ENCODE data around the gene THYN1.
A peak's percentile ranks its signal among the peaks of the same experiment; 100 is the strongest.

The THYN1 gene

DNA sequence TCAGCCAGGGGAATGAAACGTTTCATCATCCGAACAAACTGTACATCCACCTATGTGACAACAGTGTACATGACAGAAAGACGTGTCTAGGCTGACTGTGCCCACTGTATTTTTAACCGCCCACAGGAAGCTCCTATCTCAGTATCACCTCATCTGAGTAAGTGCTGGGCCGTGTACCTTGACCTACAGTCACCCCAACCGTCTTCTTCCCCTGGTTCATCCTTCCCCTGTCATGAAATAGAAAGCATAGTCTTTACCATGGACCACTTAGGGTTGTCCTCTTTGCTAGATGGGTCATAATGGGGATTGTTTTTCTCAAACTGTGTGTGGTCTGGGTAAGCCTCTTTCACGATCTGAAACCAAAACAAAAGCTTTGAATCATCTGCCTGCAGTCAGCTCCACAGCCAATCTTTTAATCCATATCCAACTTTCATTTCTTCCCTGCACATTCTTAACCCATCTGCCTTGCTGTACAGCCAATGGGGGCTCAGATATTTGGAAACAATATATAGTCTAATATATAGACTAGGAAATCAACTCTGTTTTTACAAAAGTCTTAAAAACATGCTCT, 4.2 kb downstream of the THYN1 start:
- no peak for DNase-seq (ENCODE audit: low read depth)

DNA sequence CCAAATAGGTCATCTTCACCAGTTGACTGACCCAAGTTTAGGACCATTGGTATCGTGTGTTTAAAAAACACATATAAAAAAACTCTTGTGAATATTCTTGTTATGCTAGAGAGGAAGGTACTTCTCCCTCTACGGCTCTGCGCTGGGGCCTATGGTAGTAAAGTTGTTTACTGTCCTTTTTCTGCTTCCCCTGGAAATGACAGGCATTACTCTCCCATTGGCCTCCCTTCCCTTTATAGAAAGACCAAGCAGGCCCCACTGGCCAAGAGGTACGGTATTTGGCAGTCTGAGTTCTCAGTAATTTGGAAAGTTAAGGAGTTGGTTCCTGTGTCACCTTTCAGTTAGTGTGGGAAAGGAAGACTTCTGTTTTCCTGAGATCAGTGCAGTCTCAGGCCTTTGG, 6.5 kb downstream of the THYN1 start:
- no peak for DNase-seq (ENCODE audit: low read depth)

DNA sequence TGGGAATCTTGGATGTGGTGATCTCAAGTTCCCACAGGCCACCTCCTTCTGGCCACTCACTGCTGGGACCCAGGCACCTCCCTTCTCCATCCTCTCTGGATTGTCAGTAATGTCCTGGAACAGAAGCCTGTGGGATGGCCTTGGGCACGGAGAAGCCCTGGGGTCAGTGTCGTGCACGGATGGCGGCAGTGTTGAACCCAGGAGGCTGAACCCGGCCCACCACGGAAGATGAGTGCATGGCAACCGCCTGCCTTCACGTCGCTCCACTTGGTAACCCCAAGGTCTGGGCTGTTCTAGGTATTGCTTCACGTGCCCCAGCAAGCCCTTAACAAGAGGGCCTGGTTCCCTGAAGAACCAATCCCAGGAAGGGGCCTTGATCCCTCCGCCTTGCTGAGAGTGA, 7.1 kb downstream of the THYN1 start:
- no peak for DNase-seq (ENCODE audit: low read depth)

DNA sequence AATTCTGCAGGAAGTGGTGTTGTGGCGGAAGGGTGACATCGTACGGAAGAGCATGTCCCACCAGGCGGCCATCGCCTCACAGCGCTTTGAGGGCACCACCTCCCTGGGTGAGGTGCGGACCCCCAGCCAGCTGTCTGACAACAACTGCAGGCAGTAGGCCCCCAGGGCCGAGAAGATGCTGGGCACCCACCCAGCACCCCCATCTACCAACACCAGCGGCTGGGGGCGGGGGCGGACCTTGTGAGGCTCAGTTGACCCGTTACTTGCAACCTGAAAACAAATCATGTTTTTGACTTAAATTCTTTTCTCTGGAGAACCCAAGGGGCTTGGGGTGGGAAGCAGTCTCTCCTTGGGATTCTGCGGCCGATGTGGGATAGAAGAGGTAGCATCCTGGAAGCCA, 7.7 kb downstream of the THYN1 start:
- DNase-seq (ENCODE audit: low read depth), result no peak

DNA sequence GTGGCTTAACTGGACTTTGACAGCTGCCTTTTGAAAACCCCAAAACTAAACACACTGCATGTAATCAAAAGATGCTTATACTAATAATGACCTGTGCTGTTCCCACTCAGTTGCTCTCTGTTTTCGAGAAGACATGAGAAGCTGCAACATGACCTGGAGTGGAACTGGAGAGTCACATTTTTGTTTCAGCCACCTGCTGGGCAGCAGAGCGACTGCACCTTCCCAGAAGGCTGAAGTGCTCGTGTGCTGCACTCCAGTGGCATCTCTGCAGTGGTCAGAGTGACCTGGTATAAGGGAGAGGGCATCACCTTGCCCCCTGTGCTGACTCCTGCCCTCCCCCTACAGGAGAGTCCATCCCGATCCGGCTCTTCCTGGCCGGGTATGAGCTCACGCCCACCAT, 8.6 kb downstream of the THYN1 start:
- no peak for DNase-seq (ENCODE audit: low read depth)

- no peak for DNase-seq (ENCODE audit: low read depth)
Observed at GRCh38 chr11:134243913-134244312, 9.2 kb downstream of the THYN1 start.

GRCh38 chr11:134242376-134242775, 10.8 kb downstream of the THYN1 start:
- no peak for DNase-seq (ENCODE audit: low read depth)

GRCh38 chr11:134240592-134240991, 12.6 kb downstream of the THYN1 start:
- DNase-seq (ENCODE audit: low read depth), result no peak

GRCh38 chr11:134238956-134239355, 14.2 kb downstream of the THYN1 start:
- DNase-seq (ENCODE audit: low read depth), result no peak

DNA sequence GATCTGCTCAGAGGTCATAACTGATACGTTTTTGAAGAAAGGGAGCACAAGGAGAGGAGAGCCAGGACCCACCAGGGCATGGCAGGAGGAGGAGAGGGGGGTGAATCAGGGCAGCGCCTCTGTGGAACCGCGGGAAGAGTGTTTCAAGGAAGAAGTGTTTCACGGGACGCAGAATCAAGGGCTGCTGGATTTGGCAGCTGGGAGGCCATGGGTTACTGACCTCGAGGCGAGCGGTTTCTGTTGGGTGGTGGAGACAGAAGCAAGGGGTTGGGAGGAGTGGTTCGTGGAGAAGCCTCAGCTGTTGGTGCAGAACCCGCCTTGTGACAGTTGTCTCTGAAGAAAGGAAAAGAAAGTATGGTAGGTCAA, 15.6 kb downstream of the THYN1 start:
- DNase-seq (ENCODE audit: low read depth), result no peak

DNA sequence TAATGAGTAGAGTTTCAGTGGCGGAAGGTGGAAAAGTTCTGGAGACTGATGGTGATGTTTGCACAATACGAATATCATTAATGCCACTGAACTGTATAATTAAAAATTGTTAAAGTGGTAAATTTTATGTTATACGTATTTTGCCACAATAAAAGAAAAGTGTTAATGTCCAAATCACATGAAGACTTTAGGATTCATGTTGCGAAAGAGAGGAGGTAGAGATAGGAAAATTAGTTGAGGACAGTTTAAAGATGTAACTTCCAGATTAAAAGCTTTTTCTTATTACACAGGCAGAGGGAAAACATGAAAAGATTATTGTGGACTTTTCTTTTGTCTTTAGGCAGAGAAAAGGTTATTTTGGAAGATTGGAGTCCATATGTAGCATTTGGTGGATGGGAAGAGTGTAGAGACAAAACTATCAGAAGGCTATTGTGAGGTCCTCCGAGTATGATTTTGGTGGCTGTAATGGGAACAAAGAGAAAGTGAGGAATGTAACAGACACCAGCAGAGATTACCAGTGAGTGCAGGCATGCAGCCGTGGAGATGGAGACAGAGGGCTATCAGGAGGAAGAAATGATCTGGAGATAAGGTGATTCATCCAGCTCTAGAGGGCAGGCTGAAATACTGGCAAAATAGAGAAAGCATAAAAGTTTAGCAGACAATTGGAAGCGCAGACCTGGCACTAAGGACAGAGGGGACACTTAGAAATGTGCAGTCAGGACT, 16.2 kb downstream of the THYN1 start:
- no peak for DNase-seq (ENCODE audit: low read depth)

GRCh38 chr11:134235399-134235798, 17.8 kb downstream of the THYN1 start:
- DNase-seq (ENCODE audit: low read depth), result no peak

DNA sequence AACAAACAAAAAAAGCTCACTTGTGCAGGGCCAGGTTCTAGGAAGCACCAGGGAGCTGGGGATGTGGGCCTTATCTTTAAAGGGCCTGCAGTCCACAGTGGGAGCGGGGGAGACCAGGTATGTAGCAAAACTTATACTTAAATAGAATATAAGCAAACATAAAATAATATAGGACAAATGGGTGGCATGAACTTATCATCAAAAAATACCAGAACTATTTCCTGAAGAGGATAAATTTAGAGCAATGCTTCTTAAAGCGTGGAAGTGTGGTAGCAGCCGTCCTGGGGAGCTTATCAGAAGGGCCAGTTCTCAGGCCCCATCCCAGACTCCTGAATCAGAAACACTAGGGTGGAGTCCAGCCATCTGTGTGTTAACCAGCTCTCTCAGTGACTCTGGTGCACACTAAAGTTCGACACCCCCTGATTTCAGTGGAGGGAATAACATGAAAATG, 19.4 kb downstream of the THYN1 start:
- DNase-seq (ENCODE audit: low read depth), result no peak

GRCh38 chr11:134231958-134232659, 21.0 kb downstream of the THYN1 start:
- DNase-seq (ENCODE audit: low read depth), result no peak

- no peak for DNase-seq (ENCODE audit: low read depth)
Observed at GRCh38 chr11:134230339-134230738, 22.8 kb downstream of the THYN1 start.

DNA sequence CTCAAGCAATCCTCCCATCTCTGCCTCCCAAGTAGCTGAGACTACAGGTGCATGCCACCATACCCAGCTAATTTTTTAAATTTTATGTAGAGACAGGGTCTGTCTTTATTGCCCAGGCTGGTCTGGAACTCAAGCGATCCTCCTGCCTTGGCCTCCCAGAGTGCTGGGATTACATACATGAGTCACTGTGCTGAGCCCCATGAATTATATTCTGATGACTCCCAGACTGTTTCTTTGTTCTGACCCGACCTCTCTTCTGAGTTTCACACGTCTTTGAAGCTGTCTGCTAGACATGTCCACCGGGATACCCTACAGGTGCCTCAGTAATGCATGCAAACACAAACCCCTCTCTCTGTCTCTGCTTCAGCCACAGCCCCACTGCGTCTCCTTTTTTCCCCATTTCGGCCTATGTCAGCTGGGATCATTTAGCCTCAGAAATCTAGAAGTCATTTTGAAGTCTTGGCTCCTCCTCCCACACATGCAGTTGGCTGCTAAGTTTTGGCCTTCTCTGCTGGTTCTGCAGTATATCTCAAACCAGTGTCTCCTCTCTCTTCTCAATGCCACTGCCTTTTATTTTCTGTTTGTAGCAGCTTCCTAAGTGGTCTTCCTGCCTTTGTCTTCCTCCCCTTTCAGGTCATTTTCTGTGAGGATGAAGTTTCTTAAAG, 23.9 kb downstream of the THYN1 start:
- DNase-seq (ENCODE audit: low read depth), result no peak

- no peak for DNase-seq (ENCODE audit: low read depth)
Observed at GRCh38 chr11:134228625-134229024, 24.5 kb downstream of the THYN1 start.

DNA sequence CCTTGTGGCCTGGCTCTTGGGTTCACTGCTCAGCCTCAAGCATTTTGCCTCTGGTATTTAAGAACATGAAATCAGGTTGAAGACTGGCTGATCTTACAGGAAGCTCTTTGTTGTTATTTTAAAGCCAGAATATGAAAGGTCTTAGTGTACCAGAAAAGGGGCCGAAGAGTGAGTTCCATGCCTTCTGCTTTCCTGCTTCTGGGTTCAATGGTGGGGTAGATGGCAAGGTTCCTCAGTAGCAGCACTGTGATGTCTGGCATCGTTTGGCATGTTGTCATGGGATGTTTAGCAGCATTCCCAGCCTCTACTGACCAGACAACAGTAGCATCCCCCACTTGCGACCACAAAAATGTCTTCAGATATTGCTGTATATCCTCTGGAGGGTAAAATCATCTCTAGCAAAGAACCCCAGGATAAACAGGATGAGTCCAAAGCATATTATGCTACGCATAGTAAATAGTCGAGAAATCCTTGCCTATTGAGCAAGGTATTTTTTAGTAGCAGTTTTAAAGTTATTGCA, 26.3 kb downstream of the THYN1 start:
- DNase-seq (ENCODE audit: low read depth), result no peak

DNA sequence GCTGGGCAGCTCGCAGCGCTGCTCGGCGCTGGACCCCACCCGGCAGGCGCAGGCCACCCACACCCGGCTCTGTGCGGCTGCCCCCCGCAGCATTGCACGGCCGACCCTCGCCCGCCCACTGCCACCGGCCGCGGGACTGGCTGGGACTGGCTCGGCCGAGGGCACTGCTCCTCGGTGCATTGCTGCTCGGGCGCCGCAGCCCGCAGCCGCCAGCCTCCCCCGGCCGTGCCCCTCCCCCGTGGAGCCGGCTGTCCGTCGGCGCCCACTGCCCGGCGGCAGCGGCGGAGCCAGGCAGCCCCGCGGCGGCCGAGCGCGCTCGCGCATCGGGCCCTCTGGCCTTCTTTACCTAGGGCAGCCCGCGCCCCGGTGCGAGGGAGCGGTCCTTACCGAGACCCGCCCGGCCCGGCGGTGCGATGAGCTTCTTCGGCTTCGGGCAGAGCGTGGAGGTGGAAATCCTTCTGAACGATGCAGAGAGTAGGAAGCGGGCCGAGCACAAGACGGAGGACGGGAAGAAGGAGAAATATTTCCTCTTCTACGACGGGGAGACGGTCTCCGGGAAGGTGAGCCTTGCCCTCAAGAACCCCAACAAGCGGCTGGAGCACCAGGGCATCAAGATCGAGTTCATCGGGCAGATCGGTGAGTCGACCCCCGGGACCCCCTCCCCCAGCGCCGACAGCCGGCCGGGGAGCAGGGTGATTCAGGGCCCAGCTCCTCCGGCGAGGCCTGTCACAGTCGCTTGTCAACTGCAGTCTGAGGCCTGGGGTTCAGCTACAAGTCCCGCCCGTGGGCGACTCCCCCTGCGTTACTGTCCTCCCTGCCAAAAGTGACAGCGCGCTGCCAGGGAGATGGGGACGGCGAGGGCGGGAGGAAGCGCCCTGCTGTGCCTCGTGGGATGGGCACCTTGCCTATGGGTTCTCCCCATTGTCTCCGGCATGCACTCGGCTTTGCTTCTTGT, 28.2 kb downstream of the THYN1 start:
- peak; percentile 48 for DNase-seq (ENCODE audit: low read depth)

DNA sequence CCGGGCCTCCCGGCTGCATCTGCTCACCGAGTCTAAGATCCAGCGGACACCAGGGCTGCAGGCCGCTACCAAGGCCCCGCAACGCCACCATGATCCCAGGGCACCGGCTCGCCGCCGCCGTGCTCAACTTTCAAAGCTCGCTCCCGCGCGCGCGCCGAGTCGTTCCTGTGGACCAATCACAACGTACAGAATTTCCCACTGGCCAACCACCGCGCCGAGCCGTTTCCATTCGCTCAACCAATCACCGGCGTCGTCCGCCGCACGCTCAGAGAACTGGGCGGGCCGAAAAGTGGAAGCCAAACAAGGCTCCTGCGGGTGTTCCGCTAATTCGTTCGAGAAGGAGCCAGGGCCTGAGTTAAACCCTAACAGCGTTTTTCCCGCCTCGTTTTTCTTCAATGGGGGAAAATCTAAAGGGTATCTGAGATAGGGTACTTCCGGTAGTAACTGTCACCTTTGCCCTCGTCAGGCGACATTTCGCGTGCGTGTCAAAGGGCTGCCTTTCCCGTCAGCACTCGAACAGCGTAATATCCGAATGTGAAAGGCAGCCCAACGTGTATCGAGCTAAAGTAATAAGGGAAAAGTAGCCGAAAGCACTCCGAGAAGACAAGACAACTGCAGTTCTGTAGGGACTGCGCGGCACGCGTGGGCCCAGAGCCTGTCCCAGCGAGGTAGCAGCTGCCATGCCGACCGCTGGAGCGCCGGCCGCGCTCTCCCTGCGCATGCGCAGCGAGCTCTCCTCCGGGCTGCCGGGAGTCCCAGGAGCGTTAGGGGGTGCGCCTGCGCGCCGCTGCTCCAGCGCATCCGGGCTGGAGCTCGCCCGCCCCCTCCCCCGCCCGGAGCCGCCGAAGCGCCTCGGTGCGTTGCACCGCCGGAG, 29.1 kb downstream of the THYN1 start, which contains the start of the genes NCAPD3 and VPS26B:
TSS of gene NCAPD3 (minus strand) at position 132 of the 874 bp plus-strand sequence. CDS start at position 91, 41 bp downstream.
TSS of gene VPS26B (plus strand) at position 836 of the 874 bp plus-strand sequence. CDS start 452 bp downstream, outside the sequence.
- DNase-seq (ENCODE audit: low read depth), result peak; percentile 95

Measured in stimulated activated CD8-positive, alpha-beta memory T cell treated with anti-CD3 and anti-CD28 coated beads, Interleukin-4, amount 100 ng/mL, for 24 hours (primary cell).